Stomach (tissue), 4 donors: Measurements from ENCODE around the gene TMEM120B.

Experiments used
- EP300 ChIP-seq: sonication (generic); formaldehyde crosslinking; IDR thresholded peaks from one replicate; pipeline ENCODE4 v1.6.1; 2017; ENCODE audit warnings: antibody characterized with exemption
- TF ChIP-seq, protein P1 (sequence below), 7 experiments: fragments of 450-650 bp in 4 of 7; fragments of 200-600 bp in 3 of 7; sonication (generic) in 3 of 7; IDR thresholded peaks; one replicate each; pipeline ENCODE4 v1.5.1; 2016 to 2019; ENCODE audit warnings: antibody characterized with exemption in 7 of 7, control low read depth in 2 of 7, mild to moderate bottlenecking in 1 of 7

- TF ChIP-seq, protein P1, sequence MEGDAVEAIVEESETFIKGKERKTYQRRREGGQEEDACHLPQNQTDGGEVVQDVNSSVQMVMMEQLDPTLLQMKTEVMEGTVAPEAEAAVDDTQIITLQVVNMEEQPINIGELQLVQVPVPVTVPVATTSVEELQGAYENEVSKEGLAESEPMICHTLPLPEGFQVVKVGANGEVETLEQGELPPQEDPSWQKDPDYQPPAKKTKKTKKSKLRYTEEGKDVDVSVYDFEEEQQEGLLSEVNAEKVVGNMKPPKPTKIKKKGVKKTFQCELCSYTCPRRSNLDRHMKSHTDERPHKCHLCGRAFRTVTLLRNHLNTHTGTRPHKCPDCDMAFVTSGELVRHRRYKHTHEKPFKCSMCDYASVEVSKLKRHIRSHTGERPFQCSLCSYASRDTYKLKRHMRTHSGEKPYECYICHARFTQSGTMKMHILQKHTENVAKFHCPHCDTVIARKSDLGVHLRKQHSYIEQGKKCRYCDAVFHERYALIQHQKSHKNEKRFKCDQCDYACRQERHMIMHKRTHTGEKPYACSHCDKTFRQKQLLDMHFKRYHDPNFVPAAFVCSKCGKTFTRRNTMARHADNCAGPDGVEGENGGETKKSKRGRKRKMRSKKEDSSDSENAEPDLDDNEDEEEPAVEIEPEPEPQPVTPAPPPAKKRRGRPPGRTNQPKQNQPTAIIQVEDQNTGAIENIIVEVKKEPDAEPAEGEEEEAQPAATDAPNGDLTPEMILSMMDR (IDR thresholded peaks at IDR 0.05): no peak
- no peak for TF ChIP-seq EP300
Observed at GRCh38 chr12:121825041-121825523, 112.5 kb downstream of the TMEM120B start.
